LNCAP (cell line): ENCODE measurements around the gene GCN1.

Experiments
- TF ChIP-seq, protein P1 (sequence below): fragments of 450-650 bp; IDR thresholded peaks from 2 replicates; pipeline ENCODE4 v1.5.1; 2017; ENCODE audit warnings: mild to moderate bottlenecking

Gene GCN1

DNA sequence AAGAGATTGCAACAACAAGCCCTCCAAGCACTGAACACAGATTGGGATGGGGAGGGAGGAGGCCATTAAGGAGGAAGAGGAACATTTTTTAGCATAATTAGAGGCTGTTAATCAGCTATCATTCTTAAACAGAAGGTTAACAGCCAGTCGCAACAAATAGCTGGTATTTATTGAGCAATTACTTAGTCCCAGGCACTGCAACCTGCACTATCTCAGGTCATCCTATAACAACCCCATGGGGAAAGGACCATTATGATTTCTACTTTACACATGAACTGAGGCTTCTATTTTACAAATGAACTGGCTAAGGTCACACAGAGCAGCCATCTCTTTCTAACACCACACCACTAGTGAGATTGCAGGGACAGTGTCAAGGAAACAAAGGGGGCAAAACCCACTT, 88.4 kb downstream of the GCN1 start:
- TF ChIP-seq, protein P1, sequence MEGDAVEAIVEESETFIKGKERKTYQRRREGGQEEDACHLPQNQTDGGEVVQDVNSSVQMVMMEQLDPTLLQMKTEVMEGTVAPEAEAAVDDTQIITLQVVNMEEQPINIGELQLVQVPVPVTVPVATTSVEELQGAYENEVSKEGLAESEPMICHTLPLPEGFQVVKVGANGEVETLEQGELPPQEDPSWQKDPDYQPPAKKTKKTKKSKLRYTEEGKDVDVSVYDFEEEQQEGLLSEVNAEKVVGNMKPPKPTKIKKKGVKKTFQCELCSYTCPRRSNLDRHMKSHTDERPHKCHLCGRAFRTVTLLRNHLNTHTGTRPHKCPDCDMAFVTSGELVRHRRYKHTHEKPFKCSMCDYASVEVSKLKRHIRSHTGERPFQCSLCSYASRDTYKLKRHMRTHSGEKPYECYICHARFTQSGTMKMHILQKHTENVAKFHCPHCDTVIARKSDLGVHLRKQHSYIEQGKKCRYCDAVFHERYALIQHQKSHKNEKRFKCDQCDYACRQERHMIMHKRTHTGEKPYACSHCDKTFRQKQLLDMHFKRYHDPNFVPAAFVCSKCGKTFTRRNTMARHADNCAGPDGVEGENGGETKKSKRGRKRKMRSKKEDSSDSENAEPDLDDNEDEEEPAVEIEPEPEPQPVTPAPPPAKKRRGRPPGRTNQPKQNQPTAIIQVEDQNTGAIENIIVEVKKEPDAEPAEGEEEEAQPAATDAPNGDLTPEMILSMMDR = no peak

DNA sequence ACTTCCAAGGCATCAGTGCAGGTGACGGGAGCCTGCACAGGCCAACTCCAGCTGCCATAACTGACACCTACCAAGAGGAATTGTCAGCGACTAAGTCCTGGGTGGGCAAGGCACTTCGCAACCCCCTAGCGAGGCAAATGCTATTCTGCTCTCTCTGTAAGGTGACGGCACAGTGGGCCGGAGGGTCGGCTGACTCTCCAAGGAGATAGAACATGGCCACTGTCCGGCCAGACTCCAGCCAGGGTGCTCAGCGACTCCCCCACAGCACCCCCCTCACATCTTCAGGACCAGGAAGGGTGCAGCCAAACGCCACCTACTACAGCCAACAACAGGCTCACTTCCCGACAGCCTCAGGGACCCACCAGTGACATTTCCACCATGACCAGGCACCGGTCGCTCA, 91.1 kb downstream of the GCN1 start:
- TF ChIP-seq, protein P1 = no peak

DNA sequence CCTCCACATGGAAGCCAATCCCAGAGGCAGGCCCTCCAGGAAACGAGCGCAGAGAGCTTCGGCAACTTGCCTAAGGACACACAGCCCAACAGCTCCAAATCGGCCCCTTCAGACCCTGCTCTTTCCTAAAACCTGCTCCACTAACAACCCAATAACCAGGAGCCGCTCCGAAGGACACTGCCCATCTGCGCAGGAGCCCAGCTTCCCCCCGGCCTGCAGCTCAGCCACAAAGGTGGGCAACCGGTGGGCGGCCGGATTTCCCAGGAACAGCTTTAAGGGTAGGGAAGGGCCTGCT, 91.5 kb downstream of the GCN1 start:
- TF ChIP-seq, protein P1 = no peak

DNA sequence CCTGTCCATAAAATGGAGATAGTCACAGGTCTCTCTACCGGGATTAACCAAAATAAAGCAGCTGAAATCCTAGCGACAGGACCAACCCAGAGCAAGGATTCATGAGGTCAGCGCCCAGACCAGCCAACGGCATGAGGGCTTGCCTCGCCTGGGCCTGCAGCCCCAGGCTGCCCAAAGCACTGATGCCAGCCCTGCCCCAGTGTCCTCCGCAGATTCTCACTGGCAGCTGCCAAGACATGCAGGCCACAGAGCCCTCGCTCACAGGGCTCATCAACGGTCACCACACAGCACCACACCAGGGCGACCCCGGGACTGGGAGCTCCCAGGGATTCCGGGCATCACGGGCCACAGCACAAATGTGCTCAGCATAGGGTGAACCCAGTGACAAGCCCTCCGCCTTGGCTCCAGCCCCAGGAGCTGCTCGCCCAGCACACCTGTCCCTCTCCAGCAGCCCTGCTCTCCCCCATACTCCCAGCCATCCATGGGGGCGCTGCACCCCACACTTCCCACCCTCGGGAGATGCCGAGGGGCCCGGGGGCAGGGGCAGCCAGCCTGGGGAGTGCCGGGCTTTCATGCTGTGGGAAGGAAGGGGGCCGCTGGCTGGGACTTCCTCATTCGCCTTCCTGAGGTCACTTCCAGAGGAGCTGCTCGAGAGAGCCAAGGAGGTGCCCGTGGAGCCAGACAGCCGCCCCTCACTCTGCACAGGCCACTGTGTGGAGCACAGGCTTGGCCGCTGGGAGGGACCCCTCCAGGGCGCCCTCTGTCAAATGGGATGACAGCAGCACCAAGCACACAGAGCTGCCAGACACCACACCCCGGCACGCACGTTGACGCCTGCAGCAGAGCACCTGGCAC, 92.1 kb downstream of the GCN1 start:
- TF ChIP-seq, protein P1 = no peak

DNA sequence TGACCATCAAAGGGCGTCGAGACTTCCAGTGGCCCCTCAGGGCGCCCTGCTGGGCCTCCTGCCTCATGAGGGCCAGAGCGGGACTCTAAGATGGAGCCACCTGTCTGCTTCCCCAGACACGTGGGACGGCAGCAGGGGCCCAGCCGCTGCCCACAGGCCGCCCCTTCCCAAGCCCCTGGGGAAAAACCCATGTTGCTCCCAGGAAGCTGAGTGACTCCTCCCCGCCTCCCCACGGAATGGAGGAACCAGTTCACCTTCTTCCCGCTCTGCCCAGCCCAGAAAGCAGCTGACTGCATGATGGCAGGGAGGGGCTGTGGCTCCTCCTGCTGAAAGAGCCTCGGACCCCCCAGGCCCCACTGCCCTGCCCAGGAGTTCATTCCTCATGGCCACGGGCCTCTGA, 92.9 kb downstream of the GCN1 start:
- TF ChIP-seq, protein P1 = no peak

DNA sequence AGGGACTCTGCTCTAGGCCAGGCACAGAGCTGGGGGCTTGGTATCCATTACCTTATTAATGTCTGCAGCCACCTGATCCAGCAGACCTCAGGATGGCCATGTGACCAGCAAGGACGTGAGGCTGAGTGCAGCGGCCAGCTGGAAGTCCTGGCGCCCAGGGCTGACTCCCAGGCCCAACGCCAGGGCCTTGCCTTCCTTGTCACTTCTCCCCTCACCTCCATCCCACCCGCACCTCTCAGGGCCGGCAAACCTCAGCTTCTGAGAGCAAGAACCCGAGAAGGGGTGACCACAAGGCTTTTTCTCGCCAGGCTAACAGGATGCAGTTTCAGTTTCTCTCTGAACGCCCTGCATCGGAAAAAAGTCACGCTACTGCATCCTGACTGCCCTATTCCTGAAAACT, 93.3 kb downstream of the GCN1 start:
- TF ChIP-seq, protein P1 = no peak

DNA sequence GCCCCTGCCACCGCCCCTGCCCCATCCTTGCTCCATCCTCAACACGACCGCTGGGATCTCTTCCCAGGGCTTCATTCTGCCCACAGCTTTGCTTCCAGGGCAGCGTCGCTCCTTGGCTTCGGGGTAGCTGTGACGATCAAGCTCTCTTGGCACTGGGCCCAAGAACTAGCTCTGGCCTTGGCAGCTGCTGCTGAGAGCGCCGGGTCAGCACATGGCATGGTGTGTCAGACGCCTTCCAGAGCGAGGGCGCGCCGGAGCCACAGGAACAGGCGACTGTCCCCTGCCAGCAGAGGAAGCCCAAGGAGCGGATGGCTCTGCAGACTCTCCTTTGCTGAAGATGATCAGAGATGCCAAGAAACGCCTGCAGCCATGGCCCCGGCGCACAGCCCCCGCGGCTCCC, 93.9 kb downstream of the GCN1 start:
- TF ChIP-seq, protein P1 = no peak

DNA sequence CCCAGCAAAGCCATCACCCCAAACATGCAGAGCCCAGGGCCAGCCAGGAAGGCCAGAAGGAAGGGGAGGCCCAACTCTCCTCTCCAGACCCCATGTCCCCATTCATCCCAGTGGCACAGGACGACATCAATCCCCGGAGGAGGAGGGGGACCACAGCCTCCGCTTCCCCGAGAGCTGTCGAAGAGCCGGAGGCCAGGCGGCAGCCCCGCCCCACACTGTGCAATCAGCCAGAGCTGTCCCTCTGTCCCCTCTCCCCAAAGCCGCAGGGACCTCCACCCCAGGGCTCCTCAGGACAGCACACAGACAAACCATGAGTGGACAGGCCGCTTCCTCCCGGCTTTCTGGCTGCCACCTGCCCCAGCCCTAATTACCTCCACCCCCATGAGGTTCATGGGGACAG, 94.8 kb downstream of the GCN1 start:
- TF ChIP-seq, protein P1 = no peak
